ENCODE results near the gene C12orf76.

The C12orf76 gene

GRCh38 chr12:109993091-109993490 lies 55.2 kb downstream of the C12orf76 start:
- H3K9ac ChIP-seq (ENCODE audit: low read length) = no peak overlapping the region
- H3K4me1 ChIP-seq (ENCODE audit: control insufficient read depth, insufficient read depth, low read length) = peaks cover 12% of the 10 kb centered on the region
- no peaks in the 10 kb centered on the region for H3K9me3 ChIP-seq (ENCODE audit: control insufficient read depth, insufficient read depth, low read depth, low read length)
- H3K36me3 ChIP-seq (ENCODE audit: control insufficient read depth, insufficient read depth, low read length) = peaks cover 19% of the 10 kb centered on the region
- no peak overlapping the region for H3K4me3 ChIP-seq (ENCODE audit: low read depth, low read length)
- no peaks in the 10 kb centered on the region for H3K27me3 ChIP-seq (ENCODE audit: control insufficient read depth, insufficient read depth, low read length)
- H3K27ac ChIP-seq (ENCODE audit: low read depth, low read length) = no peak overlapping the region

- H3K9me3 ChIP-seq (ENCODE audit: control insufficient read depth, insufficient read depth, low read depth, low read length) = no peaks in the 10 kb centered on the region
- peaks cover 12% of the 10 kb centered on the region for H3K4me1 ChIP-seq (ENCODE audit: control insufficient read depth, insufficient read depth, low read length)
- H3K36me3 ChIP-seq (ENCODE audit: control insufficient read depth, insufficient read depth, low read length) = peaks cover 28% of the 10 kb centered on the region
- no peaks in the 10 kb centered on the region for H3K27me3 ChIP-seq (ENCODE audit: control insufficient read depth, insufficient read depth, low read length)
- H3K27ac ChIP-seq (ENCODE audit: low read depth, low read length) = no peak overlapping the region
- H3K4me3 ChIP-seq (ENCODE audit: low read depth, low read length) = no peak overlapping the region
- H3K9ac ChIP-seq (ENCODE audit: low read length) = no peak overlapping the region
These were observed 56.7 kb downstream of the C12orf76 start for GRCh38 chr12:109991586-109991985.

All from HUES6 (cell line).